Measurements from ENCODE around the gene GOLGA6L1.
"Not testable (repeated sequence)": the region's sequence is repeated elsewhere in the genome, so short reads cannot be mapped to it uniquely, and the experiment has no call there.

GOLGA6L1 gene

GRCh38 chr15:23136722-23137121, at the start of gene GOLGA6L1:
Gene GOLGA6L1, minus strand, starts transcription at chr15:23136822. Its CDS starts 91 bp downstream, at chr15:23136731.
- not testable (repeated sequence) for DNase-seq (ENCODE audit: low read depth)

GRCh38 chr15:23181201-23181600, 44.6 kb upstream of the GOLGA6L1 start:
- DNase-seq (ENCODE audit: low read depth) = not testable (repeated sequence)

- DNase-seq (ENCODE audit: low read depth) = not testable (repeated sequence)
Observed at GRCh38 chr15:23180547-23180927, 43.9 kb upstream of the GOLGA6L1 start.

GRCh38 chr15:23179768-23180546, 43.3 kb upstream of the GOLGA6L1 start:
- not testable (repeated sequence) for DNase-seq (ENCODE audit: low read depth)

GRCh38 chr15:23176683-23177082, 40.1 kb upstream of the GOLGA6L1 start:
- not testable (repeated sequence) for DNase-seq (ENCODE audit: low read depth)

- not testable (repeated sequence) for DNase-seq (ENCODE audit: low read depth)
Observed at GRCh38 chr15:23175606-23176005, 39.0 kb upstream of the GOLGA6L1 start.

GRCh38 chr15:23174609-23175140, 38.1 kb upstream of the GOLGA6L1 start:
- not testable (repeated sequence) for DNase-seq (ENCODE audit: low read depth)

GRCh38 chr15:23132787-23133186, 3.8 kb downstream of the GOLGA6L1 start:
- DNase-seq (ENCODE audit: low read depth) = not testable (repeated sequence)

GRCh38 chr15:23118208-23118607, 18.4 kb downstream of the GOLGA6L1 start:
- no peak for DNase-seq (ENCODE audit: low read depth)

GRCh38 chr15:23095796-23096195, 40.8 kb downstream of the GOLGA6L1 start:
- no peak for DNase-seq (ENCODE audit: low read depth)

- DNase-seq (ENCODE audit: low read depth) = no peak
Observed at GRCh38 chr15:23083115-23083514, 53.5 kb downstream of the GOLGA6L1 start.

GRCh38 chr15:23081996-23082737, 54.5 kb downstream of the GOLGA6L1 start:
- DNase-seq (ENCODE audit: low read depth) = not testable (repeated sequence)

- no peak for DNase-seq (ENCODE audit: low read depth)
Observed at GRCh38 chr15:23081271-23081670, 55.4 kb downstream of the GOLGA6L1 start.

GRCh38 chr15:23079766-23080165, 56.9 kb downstream of the GOLGA6L1 start:
- DNase-seq (ENCODE audit: low read depth) = no peak

Measured in iris pigment epithelial cell (primary cell).